Activated CD4-positive, alpha-beta memory T cell treated with anti-CD3 and anti-CD28 coated beads, Interleukin-2, amount 10 ng/mL, durations not matched to agents 7 days and 5 days (primary cell): Measurements from ENCODE around the gene DNER. TPM values are rescaled to one million over a fixed set of nuclear protein-coding genes. Genes with fewer than 3 reads are reported as not detected.

Source experiments
- CTCF ChIA-PET: fragments of 350-600 bp; sonication (Branson Sonifier 250); formaldehyde crosslinking; loops from one replicate; lab custom pipeline; 2021; ENCODE audit warnings: antibody characterized with exemption, inconsistent platforms; lab: Charles Lee
- POLR2A ChIA-PET: fragments of 350-600 bp; sonication (Branson Sonifier 250); formaldehyde crosslinking; loops from one replicate; lab custom pipeline; 2021; ENCODE audit warnings: antibody characterized with exemption; lab: Charles Lee
- DNase-seq: peaks from one replicate; pipeline ENCODE4 v3.0.0-alpha.2; 2020
- H3K27ac Mint-ChIP-seq: one replicate; pipeline ENCODE4 v1.8.0; 2021; ENCODE audit warnings: mild to moderate bottlenecking, mixed read lengths
- H3K27me3 Mint-ChIP-seq: one replicate; pipeline ENCODE4 v1.8.0; 2021; ENCODE audit warnings: mixed read lengths
- H3K36me3 Mint-ChIP-seq: one replicate; pipeline ENCODE4 v1.8.0; 2021; ENCODE audit warnings: low read depth, mixed read lengths
- H3K4me1 Mint-ChIP-seq: one replicate; pipeline ENCODE4 v1.8.0; 2021; ENCODE audit warnings: mixed read lengths
- H3K4me3 Mint-ChIP-seq: one replicate; pipeline ENCODE4 v1.8.0; 2021; ENCODE audit warnings: mild to moderate bottlenecking, mixed read lengths
- H3K9me3 Mint-ChIP-seq: one replicate; pipeline ENCODE4 v1.8.0; 2021; ENCODE audit warnings: mixed read lengths
- total RNA-seq, 2 experiments: library from RNA; stranded (reverse); gene quantifications; one replicate each; pipeline ENCODE4 v1.2.3, GENCODE V29; 2021

Gene DNER
- total RNA-seq, 2 experiments from 2014 or later: not detected

DNA sequence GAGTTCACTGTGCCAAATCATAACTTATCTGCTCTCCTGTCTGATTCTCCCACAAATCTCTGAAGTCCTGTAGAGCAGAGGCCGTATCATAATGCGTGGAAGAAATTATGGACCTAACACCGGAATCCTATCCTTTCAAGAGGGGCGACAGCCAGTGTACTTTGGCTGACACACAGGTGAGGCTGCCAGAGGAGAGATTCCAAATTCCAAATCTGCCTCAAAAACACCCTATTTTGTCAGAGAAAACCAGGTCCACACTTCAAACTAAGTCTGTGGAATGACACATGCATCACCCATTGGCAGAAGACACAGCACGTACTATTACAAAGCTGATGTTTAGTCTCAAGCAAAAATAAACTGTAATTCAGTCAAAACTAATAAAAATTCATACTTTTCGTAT lies 304.1 kb downstream of the DNER start:
- ChIA-PET CTCF (no interaction called here), POLR2A (no interaction called here)
- Mint-ChIP-seq H3K4me1 (no peaks in the 10 kb centered on the region), H3K36me3 (no peaks in the 10 kb centered on the region), H3K4me3 (no peak overlapping the region), H3K27ac (no peak overlapping the region), H3K27me3 (no peaks in the 10 kb centered on the region), H3K9me3 (no peaks in the 10 kb centered on the region)
- no peak for DNase-seq

DNA sequence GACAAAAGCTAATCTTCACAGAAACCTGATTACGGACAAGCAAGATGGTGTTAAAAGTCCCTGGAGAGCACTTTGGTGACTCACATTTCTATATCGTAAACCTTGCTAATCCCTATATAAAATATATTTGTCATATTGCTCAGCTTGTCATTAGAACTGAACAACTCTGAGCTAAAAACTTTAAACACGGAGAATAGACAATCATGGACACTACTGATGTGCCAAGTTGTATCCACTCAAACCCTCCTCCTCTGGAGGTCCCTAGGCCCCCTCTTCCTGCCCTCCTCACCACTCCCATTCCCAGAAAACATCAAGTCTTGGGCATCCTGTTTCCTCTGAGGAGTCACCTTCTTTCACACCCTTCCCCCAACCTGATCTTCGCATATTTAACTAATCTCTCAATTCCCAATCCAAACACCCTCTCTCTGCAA lies 304.6 kb downstream of the DNER start:
- Mint-ChIP-seq H3K4me1 (no peaks in the 10 kb centered on the region), H3K36me3 (no peaks in the 10 kb centered on the region), H3K9me3 (no peaks in the 10 kb centered on the region), H3K4me3 (no peak overlapping the region), H3K27ac (no peak overlapping the region), H3K27me3 (no peaks in the 10 kb centered on the region)
- DNase-seq: no peak
- POLR2A ChIA-PET: no interaction called here
- CTCF ChIA-PET: no interaction called here

DNA sequence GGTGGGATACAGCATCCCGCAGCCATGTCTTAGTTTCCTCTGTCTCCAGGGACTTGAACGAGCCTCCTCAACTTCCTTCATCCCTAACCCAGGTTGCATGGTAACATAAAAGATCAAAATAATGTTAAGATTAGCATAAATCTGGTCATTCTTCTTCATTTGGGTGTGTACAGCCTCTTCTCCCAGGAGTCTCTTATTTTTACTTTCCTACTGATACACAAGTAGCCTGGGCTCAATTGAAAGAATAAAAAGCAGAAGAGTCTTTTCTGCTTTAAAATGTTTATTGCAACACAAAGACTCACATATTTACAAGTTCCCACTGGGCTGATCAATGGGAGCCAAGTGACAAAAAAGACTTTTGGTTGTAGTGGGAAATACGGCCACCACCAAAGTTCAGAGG lies 305.4 kb downstream of the DNER start:
- Mint-ChIP-seq H3K9me3 (no peaks in the 10 kb centered on the region), H3K36me3 (no peaks in the 10 kb centered on the region), H3K4me1 (no peaks in the 10 kb centered on the region), H3K4me3 (no peak overlapping the region), H3K27me3 (no peaks in the 10 kb centered on the region), H3K27ac (no peak overlapping the region)
- ChIA-PET POLR2A (no interaction called here), CTCF (no interaction called here)
- no peak for DNase-seq

- POLR2A ChIA-PET: no interaction called here
- CTCF ChIA-PET: no interaction called here
Observed at GRCh38 chr2:229408356-229408755, 306.0 kb downstream of the DNER start.

GRCh38 chr2:229407170-229407569 lies 307.2 kb downstream of the DNER start:
- H3K27ac Mint-ChIP-seq: no peak overlapping the region
- ChIA-PET POLR2A (no interaction called here), CTCF (no interaction called here)
- H3K4me3 Mint-ChIP-seq: no peak overlapping the region
- no peak for DNase-seq
- no peaks in the 10 kb centered on the region for H3K9me3 Mint-ChIP-seq
- no peaks in the 10 kb centered on the region for H3K4me1 Mint-ChIP-seq
- no peaks in the 10 kb centered on the region for H3K27me3 Mint-ChIP-seq
- H3K36me3 Mint-ChIP-seq: no peaks in the 10 kb centered on the region

More at GRCh38 chr2:229408356-229408755, 306.0 kb downstream of the DNER start:
- no peak for DNase-seq
- Mint-ChIP-seq H3K4me3 (no peak overlapping the region), H3K9me3 (no peaks in the 10 kb centered on the region), H3K4me1 (no peaks in the 10 kb centered on the region), H3K36me3 (no peaks in the 10 kb centered on the region), H3K27me3 (no peaks in the 10 kb centered on the region), H3K27ac (no peak overlapping the region)

GRCh38 chr2:229405796-229406195 lies 308.6 kb downstream of the DNER start:
- H3K27ac Mint-ChIP-seq: no peak overlapping the region

DNA sequence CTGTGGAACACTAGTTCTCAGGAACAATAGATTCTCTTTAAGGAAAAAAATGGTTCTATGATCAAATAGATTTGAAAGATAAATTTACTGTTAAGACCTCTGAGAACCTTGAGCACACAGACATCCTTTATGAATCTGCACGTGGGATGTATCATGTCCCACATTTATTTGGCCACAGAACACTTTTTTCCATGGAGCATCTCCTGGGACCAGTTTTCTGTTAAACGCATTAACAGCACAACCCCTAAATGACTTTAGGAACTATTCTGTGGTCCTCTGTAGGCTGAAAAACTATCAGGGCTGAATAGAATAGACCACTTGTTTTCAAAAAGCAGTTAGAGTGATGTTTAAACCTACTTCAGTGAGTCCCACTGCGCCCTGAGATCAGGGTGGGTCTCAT lies 311.1 kb downstream of the DNER start:
- H3K4me3 Mint-ChIP-seq: no peak overlapping the region
- ChIA-PET POLR2A (no interaction called here), CTCF (no interaction called here)
- no peaks in the 10 kb centered on the region for H3K4me1 Mint-ChIP-seq
- H3K36me3 Mint-ChIP-seq: no peaks in the 10 kb centered on the region
- H3K27me3 Mint-ChIP-seq: no peaks in the 10 kb centered on the region
- no peak for DNase-seq
- H3K9me3 Mint-ChIP-seq: no peaks in the 10 kb centered on the region
- no peak overlapping the region for H3K27ac Mint-ChIP-seq

More at GRCh38 chr2:229405796-229406195, 308.6 kb downstream of the DNER start:
- no peaks in the 10 kb centered on the region for H3K4me1 Mint-ChIP-seq
- no peak overlapping the region for H3K4me3 Mint-ChIP-seq
- ChIA-PET POLR2A (no interaction called here), CTCF (no interaction called here)
- DNase-seq: no peak
- no peaks in the 10 kb centered on the region for H3K27me3 Mint-ChIP-seq
- no peaks in the 10 kb centered on the region for H3K36me3 Mint-ChIP-seq
- H3K9me3 Mint-ChIP-seq: no peaks in the 10 kb centered on the region

DNA sequence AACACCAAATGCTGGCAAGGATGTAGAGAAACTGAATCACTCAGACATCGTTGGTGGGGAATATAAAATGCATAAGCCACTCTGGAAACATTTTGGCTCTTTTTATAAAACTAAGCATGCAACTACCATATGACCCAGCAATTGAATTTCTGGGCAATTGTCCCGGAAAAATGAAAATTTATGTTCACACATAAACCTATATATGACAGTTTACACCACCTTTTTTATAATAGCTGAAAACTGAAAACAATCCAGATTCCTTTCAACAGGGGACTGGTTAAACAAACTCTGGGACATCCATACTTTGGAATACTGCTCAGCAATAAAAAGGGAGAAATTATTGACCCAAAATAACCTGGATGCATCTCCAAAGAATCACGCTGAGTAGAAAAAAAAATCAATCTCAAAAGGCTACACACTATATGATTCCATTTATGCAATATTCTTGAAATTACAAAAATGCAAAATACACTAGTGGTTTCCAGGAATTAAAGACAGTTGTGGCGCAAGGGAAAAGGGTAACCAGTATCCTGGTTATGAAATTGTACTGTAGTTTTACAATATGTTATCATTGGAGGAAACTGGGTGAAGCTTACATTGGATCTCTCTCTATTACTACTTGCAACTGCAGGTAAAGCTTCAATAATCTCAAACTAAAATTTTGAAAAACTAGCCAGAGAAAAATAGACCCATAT lies 313.0 kb downstream of the DNER start:
- no peaks in the 10 kb centered on the region for H3K36me3 Mint-ChIP-seq
- POLR2A ChIA-PET: no interaction called here
- no peaks in the 10 kb centered on the region for H3K27me3 Mint-ChIP-seq
- peaks cover 2% of the 10 kb centered on the region for H3K9me3 Mint-ChIP-seq
- H3K4me1 Mint-ChIP-seq: no peaks in the 10 kb centered on the region
- no peak overlapping the region for H3K27ac Mint-ChIP-seq
- H3K4me3 Mint-ChIP-seq: no peak overlapping the region
- CTCF ChIA-PET: no interaction called here
- no peak for DNase-seq

DNA sequence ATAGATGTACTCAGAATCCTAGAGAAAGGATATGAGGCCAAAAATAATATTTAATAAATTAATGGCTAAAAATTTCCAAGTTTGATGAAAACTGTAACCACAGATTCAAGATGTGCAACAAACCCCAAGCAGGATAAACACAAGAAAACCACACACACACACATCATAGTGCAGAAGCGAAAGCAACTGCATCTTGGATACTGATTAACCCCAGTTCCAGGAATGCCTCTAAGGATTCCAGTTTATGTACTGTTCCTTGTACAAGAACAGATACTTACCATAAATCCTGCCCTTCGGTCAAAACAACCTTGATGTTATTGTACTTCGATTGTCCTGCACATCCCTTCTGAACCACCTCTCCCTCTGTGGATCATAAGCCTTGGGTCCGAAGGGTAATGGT lies 320.4 kb downstream of the DNER start:
- no peak for DNase-seq
- Mint-ChIP-seq H3K36me3 (no peaks in the 10 kb centered on the region), H3K4me1 (no peaks in the 10 kb centered on the region), H3K4me3 (no peak overlapping the region), H3K27me3 (no peaks in the 10 kb centered on the region), H3K27ac (no peak overlapping the region), H3K9me3 (peaks cover 13% of the 10 kb centered on the region)
- ChIA-PET POLR2A (no interaction called here), CTCF (no interaction called here)

GRCh38 chr2:229392196-229392595 lies 322.2 kb downstream of the DNER start:
- CTCF ChIA-PET: no interaction called here
- Mint-ChIP-seq H3K27ac (no peak overlapping the region), H3K36me3 (no peaks in the 10 kb centered on the region), H3K4me1 (no peaks in the 10 kb centered on the region), H3K4me3 (no peak overlapping the region), H3K27me3 (no peaks in the 10 kb centered on the region), H3K9me3 (peaks cover 10% of the 10 kb centered on the region)
- DNase-seq: no peak
- POLR2A ChIA-PET: no interaction called here

DNA sequence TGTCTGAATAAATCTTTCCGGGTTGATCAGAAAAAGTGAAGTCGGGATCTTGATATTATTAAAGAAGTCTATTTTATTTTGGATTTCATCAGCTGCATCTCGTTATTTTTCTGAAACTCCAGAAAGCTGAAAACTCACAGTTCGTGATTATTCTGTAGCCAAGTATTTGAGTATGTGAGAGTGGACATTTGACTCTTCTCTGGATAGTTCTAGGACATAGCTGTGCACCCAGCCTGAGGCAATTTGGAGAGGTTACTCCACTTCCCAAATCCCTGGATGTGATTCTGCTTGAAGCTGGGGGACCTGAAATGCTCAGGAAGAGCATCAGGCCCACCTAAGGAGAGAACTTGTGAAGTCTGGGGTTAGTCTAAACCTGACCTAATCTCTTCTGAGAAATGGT lies 325.6 kb downstream of the DNER start:
- H3K27ac Mint-ChIP-seq: no peak overlapping the region
- H3K4me1 Mint-ChIP-seq: no peaks in the 10 kb centered on the region
- ChIA-PET CTCF (interaction anchor here (0.6 kb wide), 1 partner anchor 268 kb away, joined by 3 read pairs; no protein-coding TSS in a partner anchor), POLR2A (no interaction called here)
- no peak for DNase-seq
- H3K36me3 Mint-ChIP-seq: no peaks in the 10 kb centered on the region
- H3K27me3 Mint-ChIP-seq: no peaks in the 10 kb centered on the region
- no peak overlapping the region for H3K4me3 Mint-ChIP-seq
- H3K9me3 Mint-ChIP-seq: peaks cover 26% of the 10 kb centered on the region

GRCh38 chr2:229387866-229388265 lies 326.5 kb downstream of the DNER start:
- Mint-ChIP-seq H3K27me3 (no peaks in the 10 kb centered on the region), H3K4me1 (no peaks in the 10 kb centered on the region), H3K27ac (no peak overlapping the region), H3K9me3 (peaks cover 26% of the 10 kb centered on the region), H3K36me3 (no peaks in the 10 kb centered on the region), H3K4me3 (no peak overlapping the region)
- ChIA-PET POLR2A (no interaction called here), CTCF (interaction anchor here (0.7 kb wide), 1 partner anchor 125 kb away, joined by 3 read pairs; no protein-coding TSS in a partner anchor)
- DNase-seq: no peak

- POLR2A ChIA-PET: no interaction called here
- DNase-seq: no peak
- Mint-ChIP-seq H3K27ac (no peak overlapping the region), H3K36me3 (no peaks in the 10 kb centered on the region), H3K4me3 (no peak overlapping the region), H3K9me3 (peaks cover 10% of the 10 kb centered on the region), H3K27me3 (no peaks in the 10 kb centered on the region), H3K4me1 (no peaks in the 10 kb centered on the region)
- CTCF ChIA-PET: no interaction called here
Observed at GRCh38 chr2:229380101-229380625, 334.2 kb downstream of the DNER start.

DNA sequence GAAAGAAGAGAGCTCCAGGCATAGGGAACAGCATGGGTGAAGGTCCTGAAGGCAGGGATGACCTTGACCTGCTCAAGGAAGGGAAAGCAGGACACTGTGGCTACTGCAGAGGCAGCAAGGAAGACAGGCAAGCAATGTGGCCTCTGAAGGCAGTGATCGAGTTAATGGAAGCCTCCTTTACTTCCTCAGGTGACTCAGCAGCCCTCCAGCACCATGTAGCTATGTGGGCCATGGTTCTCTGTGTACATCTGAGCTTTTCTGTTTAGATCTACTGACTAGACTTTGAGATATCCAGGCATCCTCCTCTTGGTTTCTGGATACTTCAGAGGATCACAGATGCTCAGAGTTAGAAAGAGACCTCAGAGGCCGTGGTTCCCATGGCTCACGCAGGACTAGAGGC lies 336.0 kb downstream of the DNER start:
- no peaks in the 10 kb centered on the region for H3K36me3 Mint-ChIP-seq
- H3K27me3 Mint-ChIP-seq: no peaks in the 10 kb centered on the region
- no peak overlapping the region for H3K27ac Mint-ChIP-seq
- no peak overlapping the region for H3K4me3 Mint-ChIP-seq
- ChIA-PET CTCF (no interaction called here), POLR2A (no interaction called here)
- no peak for DNase-seq
- no peaks in the 10 kb centered on the region for H3K9me3 Mint-ChIP-seq
- no peaks in the 10 kb centered on the region for H3K4me1 Mint-ChIP-seq
